Keratinocyte (primary cell): ENCODE data around the gene ELF5. TPM values are rescaled to one million over a fixed set of nuclear protein-coding genes. Genes with fewer than 3 reads are reported as not detected.

ENCODE experiments used
- DNase-seq: peaks from one replicate; pipeline ENCODE4 v3.0.0-alpha.2; 2011; ENCODE audit warnings: low read depth, missing footprints, low spot score
- FAIRE-seq: peaks from 2 replicates; lab custom pipeline; 2011; peaks lifted over from hg19 to GRCh38; lab: Jason Lieb, UNC
- H2AFZ ChIP-seq: 2 replicates; pipeline ENCODE4 v1.6.0; 2012; ENCODE audit warnings: low read length, control low read depth, inconsistent platforms; ENCODE audit not compliant: control insufficient read depth
- H3K27ac ChIP-seq: 2 replicates; pipeline ENCODE4 v1.5.1; 2011; ENCODE audit warnings: low read length; ENCODE audit not compliant: control insufficient read depth, insufficient read depth
- H3K27me3 ChIP-seq: 3 replicates; pipeline ENCODE4 v1.6.0; 2011; ENCODE audit warnings: low read length; ENCODE audit not compliant: control insufficient read depth, insufficient read depth; ENCODE audit errors: extremely low read depth
- H3K36me3 ChIP-seq, 2 experiments: 2 replicates in 1 of 2; 3 replicates in 1 of 2; pipeline ENCODE4 v1.5.1; 2011; ENCODE audit warnings: low read length in 2 of 2, mild to moderate bottlenecking in 1 of 2; ENCODE audit not compliant: control insufficient read depth in 2 of 2, insufficient read depth in 2 of 2; ENCODE audit errors: extremely low read depth in 1 of 2
- H3K4me1 ChIP-seq: 3 replicates; pipeline ENCODE4 v1.5.1; 2011; ENCODE audit warnings: low read length; ENCODE audit not compliant: control insufficient read depth, insufficient read depth; ENCODE audit errors: extremely low read depth
- H3K4me2 ChIP-seq: 3 replicates; pipeline ENCODE4 v1.6.0; 2011; ENCODE audit warnings: low read depth, low read length; ENCODE audit not compliant: control insufficient read depth, insufficient read depth; ENCODE audit errors: extremely low read depth
- H3K4me3 ChIP-seq, 3 experiments: fragments of 200-600 bp in 1 of 3; sonication (generic) in 1 of 3; 2 replicates in 2 of 3; 3 replicates in 1 of 3; pipeline ENCODE4 v1.5.1; 2011 to 2016; ENCODE audit warnings: low read length in 3 of 3, mild to moderate bottlenecking in 3 of 3, control low read depth in 2 of 3, inconsistent platforms in 1 of 3, low read depth in 1 of 3, mixed read lengths in 1 of 3, mixed run types in 1 of 3, moderate library complexity in 1 of 3; ENCODE audit not compliant: control insufficient read depth in 2 of 3, insufficient read depth in 2 of 3; ENCODE audit errors: extremely low read depth in 1 of 3
- H3K79me2 ChIP-seq: 2 replicates; pipeline ENCODE4 v1.6.0; 2012; ENCODE audit warnings: low read length; ENCODE audit not compliant: control insufficient read depth, insufficient read depth
- H3K9ac ChIP-seq: 3 replicates; pipeline ENCODE4 v1.6.0; 2011; ENCODE audit warnings: low read length; ENCODE audit not compliant: control insufficient read depth, insufficient read depth; ENCODE audit errors: extremely low read depth
- H3K9me1 ChIP-seq: 3 replicates; pipeline ENCODE4 v1.6.0; 2011; ENCODE audit warnings: low read length; ENCODE audit not compliant: control insufficient read depth, insufficient read depth; ENCODE audit errors: extremely low read depth
- H3K9me3 ChIP-seq: 2 replicates; pipeline ENCODE4 v1.5.1; 2012; ENCODE audit warnings: low read depth, low read length; ENCODE audit not compliant: control insufficient read depth
- H4K20me1 ChIP-seq: 3 replicates; pipeline ENCODE4 v1.6.0; 2011; ENCODE audit warnings: low read length; ENCODE audit not compliant: control insufficient read depth, insufficient read depth; ENCODE audit errors: extremely low read depth
- EZH2 ChIP-seq: IDR thresholded peaks from one replicate; pipeline ENCODE4 v1.6.1; 2012; ENCODE audit warnings: inconsistent platforms, mild to moderate bottlenecking, low read length, moderate library complexity
- dilution Hi-C: fragments of 300-500 bp; cut with MboI; formaldehyde crosslinking; loops from one replicate; pipeline ENCODE4 v1.7.0; 2020; ENCODE audit warnings: low sequenced_read_pairs; ENCODE audit not compliant: extremely low pct_ligation_motif_present
- polyA plus RNA-seq, 5 experiments: library from polyadenylated mRNA; depleted of rRNA in 3 of 5; stranded (reverse) in 3 of 5; stranded (forward) in 1 of 5; unstranded in 1 of 5; fragments of >200 nt; gene quantifications; 1 replicate in 1 of 5; 2 replicates in 3 of 5; 3 replicates in 1 of 5; pipeline versions ENCODE4 v1.2.1 to v1.2.3, GENCODE V29; 2011 to 2012; ENCODE audit warnings: missing spikeins in 2 of 5, low read depth in 1 of 5, low replicate concordance in 1 of 5
- TF ChIP-seq, protein P1 (sequence below), 3 experiments: IDR thresholded peaks in 1 of 3; conservative IDR thresholded peaks in 1 of 3; optimal IDR thresholded peaks in 1 of 3; 2 replicates in 2 of 3; 3 replicates in 1 of 3; pipeline versions ENCODE3 to v1.5.1; 2011; ENCODE audit warnings: low read length in 3 of 3, mild to moderate bottlenecking in 3 of 3, moderate library complexity in 2 of 3, control low read depth in 1 of 3, inconsistent platforms in 1 of 3; ENCODE audit not compliant: insufficient read depth in 2 of 3; ENCODE audit errors: extremely low read depth in 1 of 3

ELF5 gene
- polyA plus RNA-seq, 1 donor (not counting 4 experiments of a cell fraction or from before 2014, with no cell fraction given): not detected

- H3K36me3 ChIP-seq: peaks cover 6 to 15% of the 10 kb centered on the region in 2 experiments
These were observed 64.6 kb downstream of the ELF5 start for GRCh38 chr11:34449013-34449412.

DNA sequence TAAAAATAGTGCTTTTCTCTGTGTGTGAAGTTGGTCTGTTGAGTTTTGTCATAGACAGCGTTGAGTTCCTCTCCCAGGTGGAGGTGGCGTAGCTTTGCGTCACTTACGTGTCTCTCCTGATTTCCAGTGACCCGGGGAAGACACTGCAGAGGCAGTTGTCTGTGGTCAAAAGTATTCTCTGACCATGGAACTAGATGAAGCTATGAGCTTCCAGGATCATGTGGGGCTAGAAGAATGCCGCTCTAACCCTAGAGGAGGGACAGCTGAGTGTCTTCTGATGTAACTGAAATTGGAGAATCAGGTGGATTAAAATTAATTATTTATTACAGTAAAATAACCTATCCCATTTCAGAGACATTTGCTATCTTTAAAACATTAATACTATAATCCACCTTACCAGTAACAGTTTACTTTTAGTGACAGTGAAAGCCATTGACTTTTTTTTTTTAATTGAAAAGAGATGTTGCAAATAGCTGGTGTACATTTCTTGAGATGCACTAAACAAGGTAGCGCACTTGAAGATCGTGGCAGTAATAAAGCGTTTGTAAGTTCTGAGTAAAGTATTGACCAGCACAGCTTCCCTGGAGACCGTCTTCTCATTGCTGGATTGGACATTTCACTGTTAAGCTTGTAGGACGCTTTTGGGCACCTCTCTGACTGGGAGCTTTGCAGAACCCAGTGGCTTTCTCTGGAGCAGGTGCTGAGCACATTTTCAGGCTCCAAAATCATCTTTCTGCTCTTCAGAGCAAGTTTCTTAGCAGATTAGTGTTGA is 65.2 kb downstream of the ELF5 start:
- no peak overlapping the region for H3K27ac ChIP-seq
- no peak overlapping the region for H3K4me2 ChIP-seq
- H3K9me3 ChIP-seq: no peaks in the 10 kb centered on the region
- no peak overlapping the region for H2AFZ ChIP-seq
- no peak for FAIRE-seq
- no peaks in the 10 kb centered on the region for H3K9me1 ChIP-seq
- no peak overlapping the region for H3K4me3 ChIP-seq
- DNase-seq: no peak
- peaks cover 5 to 10% of the 10 kb centered on the region in 2 experiments for H3K36me3 ChIP-seq
- TF ChIP-seq, protein P1, sequence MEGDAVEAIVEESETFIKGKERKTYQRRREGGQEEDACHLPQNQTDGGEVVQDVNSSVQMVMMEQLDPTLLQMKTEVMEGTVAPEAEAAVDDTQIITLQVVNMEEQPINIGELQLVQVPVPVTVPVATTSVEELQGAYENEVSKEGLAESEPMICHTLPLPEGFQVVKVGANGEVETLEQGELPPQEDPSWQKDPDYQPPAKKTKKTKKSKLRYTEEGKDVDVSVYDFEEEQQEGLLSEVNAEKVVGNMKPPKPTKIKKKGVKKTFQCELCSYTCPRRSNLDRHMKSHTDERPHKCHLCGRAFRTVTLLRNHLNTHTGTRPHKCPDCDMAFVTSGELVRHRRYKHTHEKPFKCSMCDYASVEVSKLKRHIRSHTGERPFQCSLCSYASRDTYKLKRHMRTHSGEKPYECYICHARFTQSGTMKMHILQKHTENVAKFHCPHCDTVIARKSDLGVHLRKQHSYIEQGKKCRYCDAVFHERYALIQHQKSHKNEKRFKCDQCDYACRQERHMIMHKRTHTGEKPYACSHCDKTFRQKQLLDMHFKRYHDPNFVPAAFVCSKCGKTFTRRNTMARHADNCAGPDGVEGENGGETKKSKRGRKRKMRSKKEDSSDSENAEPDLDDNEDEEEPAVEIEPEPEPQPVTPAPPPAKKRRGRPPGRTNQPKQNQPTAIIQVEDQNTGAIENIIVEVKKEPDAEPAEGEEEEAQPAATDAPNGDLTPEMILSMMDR (optimal IDR thresholded peaks at IDR 0.05 in 1 of 3, IDR thresholded peaks at IDR 0.05 in 1 of 3, conservative IDR thresholded peaks at IDR 0.05 in 1 of 3; ENCODE audit: extremely low read depth in 1 of 3, insufficient read depth in 2 of 3, low read length in 3 of 3): no peak
- TF ChIP-seq EZH2: no peak
- no peaks in the 10 kb centered on the region for H4K20me1 ChIP-seq
- no peaks in the 10 kb centered on the region for H3K4me1 ChIP-seq
- dilution Hi-C loops: no loop called here
- no peaks in the 10 kb centered on the region for H3K27me3 ChIP-seq
- H3K9ac ChIP-seq: no peak overlapping the region
- H3K79me2 ChIP-seq: peaks cover 8% of the 10 kb centered on the region

More at GRCh38 chr11:34449013-34449412, 64.6 kb downstream of the ELF5 start:
- Histone ChIP-seq H4K20me1 (no peaks in the 10 kb centered on the region), H3K9ac (no peak overlapping the region), H3K4me1 (no peaks in the 10 kb centered on the region), H3K9me3 (no peaks in the 10 kb centered on the region), H3K9me1 (no peaks in the 10 kb centered on the region), H3K27me3 (no peaks in the 10 kb centered on the region), H3K27ac (no peak overlapping the region), H3K79me2 (peaks cover 4% of the 10 kb centered on the region), H3K4me2 (no peak overlapping the region), H3K4me3 (no peak overlapping the region), H2AFZ (no peak overlapping the region)
- dilution Hi-C loops: no loop called here
- DNase-seq (no peak), FAIRE-seq (no peak)
- TF ChIP-seq, protein P1 (optimal IDR thresholded peaks at IDR 0.05 in 1 of 3, IDR thresholded peaks at IDR 0.05 in 1 of 3, conservative IDR thresholded peaks at IDR 0.05 in 1 of 3; ENCODE audit: extremely low read depth in 1 of 3, insufficient read depth in 2 of 3, low read length in 3 of 3): no peak
- no peak for TF ChIP-seq EZH2
